Measurements from ENCODE around the gene IFI6. TPM values are rescaled to one million over a fixed set of nuclear protein-coding genes. Genes with fewer than 3 reads are reported as not detected.
"Not testable (repeated sequence)": the region's sequence is repeated elsewhere in the genome, so short reads cannot be mapped to it uniquely, and the experiment has no call there.

The IFI6 gene
- total RNA-seq, 2 experiments from 2014 or later: 76.4 TPM

DNA sequence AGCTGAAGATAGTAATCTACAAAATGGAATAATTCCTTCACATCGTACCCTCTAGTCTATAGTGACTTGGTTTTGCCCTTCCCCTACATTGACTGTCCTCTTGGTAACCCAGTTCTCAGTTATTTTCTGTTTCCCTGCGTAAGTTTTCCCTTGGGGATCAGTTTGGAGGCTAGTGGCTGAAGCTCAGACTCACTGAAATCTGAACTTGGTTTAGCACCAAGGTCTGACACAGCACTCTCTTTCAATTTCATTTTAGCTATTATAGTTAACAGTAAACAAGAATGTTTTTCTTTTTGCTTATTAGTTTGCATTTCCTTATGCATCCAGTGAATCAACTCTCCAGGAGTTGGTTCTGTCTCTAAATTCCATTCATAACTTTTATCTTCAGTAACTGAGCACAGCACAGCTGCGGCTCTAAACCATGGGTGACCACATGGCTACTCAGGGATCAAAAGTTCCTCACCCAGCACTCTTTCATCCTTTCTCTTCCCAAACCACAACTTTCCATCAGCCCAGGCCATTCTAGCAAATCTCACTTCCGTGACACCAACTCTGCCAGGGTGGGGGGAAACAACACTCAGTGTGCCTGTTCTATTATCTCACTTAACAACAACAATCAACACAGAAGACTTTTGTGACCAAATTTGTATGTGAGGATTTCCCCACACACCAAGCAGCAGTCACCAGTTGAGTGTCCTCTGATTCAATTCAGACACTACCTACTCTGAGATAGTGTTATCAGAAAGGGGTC, 17.6 kb upstream of the IFI6 start:
- peaks cover 3% of the 10 kb centered on the region for H3K36me3 Mint-ChIP-seq
- ChIA-PET CTCF (interaction anchor here (1.0 to 3.0 kb wide), 3 partner anchors 18 to 20 kb away, joined by 3 to 13 read pairs (median 6); partner anchors contain the start of gene IFI6), POLR2A (no interaction called here)
- H3K27me3 Mint-ChIP-seq: no peaks in the 10 kb centered on the region
- peak; percentile 40 for DNase-seq
- H3K9me3 Mint-ChIP-seq: peaks cover 4% of the 10 kb centered on the region
- intact Hi-C loops (cut with micrococcal nuclease): no loop called here
- H3K27ac Mint-ChIP-seq: peak overlapping the region; percentile 51
- peaks cover 16% of the 10 kb centered on the region for H3K4me1 Mint-ChIP-seq (ENCODE audit: low read depth)
- no peak overlapping the region for H3K4me3 Mint-ChIP-seq

GRCh38 chr1:27687906-27688305, 15.9 kb upstream of the IFI6 start:
- CTCF ChIA-PET: no interaction called here
- Mint-ChIP-seq H3K36me3 (peaks cover 3% of the 10 kb centered on the region), H3K4me1 (ENCODE audit: low read depth) (peaks cover 16% of the 10 kb centered on the region), H3K27me3 (no peaks in the 10 kb centered on the region), H3K27ac (no peak overlapping the region), H3K9me3 (peaks cover 5% of the 10 kb centered on the region), H3K4me3 (no peak overlapping the region)
- POLR2A ChIA-PET: no interaction called here
- intact Hi-C loops (cut with micrococcal nuclease): no loop called here
- no peak for DNase-seq

DNA sequence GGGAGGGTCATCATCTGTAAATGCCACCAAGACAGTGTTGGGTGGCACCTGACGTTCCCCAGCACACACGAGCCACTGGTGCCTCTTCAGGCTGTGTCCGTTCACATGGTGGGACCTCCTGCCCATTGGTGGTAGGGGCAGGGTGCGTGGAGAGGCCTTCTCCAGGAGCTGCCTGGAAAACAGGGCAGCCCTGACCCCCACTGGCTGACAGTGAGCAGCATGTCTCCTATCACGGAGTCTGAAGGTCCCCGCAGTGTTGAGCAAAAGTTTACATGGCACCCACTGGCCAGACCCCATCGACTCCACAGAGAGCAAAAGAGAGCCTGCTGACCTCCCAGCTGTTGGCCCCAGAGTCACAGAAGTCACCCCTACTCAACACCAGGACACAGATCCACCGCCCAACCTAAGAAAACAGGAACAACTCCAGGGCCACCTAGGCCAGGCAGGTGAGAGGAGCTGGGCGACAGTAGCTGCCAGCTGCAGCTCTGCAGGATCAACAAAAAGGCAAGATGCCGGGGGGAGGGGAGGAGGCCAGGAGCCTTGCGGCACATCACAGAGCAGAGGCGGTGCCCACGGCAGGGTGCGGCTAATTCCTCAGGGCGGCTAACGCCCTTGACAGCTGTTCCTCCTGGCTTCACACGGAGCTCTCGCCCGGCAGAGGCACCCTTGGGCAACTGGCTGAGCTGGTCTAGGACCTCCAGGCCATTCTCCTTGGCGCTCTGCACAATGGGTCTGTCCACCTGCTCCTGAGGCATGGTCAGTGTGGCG, 14.4 kb upstream of the IFI6 start:
- H3K36me3 Mint-ChIP-seq: peaks cover 6% of the 10 kb centered on the region
- intact Hi-C loops (cut with micrococcal nuclease): no loop called here
- peaks cover 13% of the 10 kb centered on the region for H3K9me3 Mint-ChIP-seq
- no peaks in the 10 kb centered on the region for H3K27me3 Mint-ChIP-seq
- H3K27ac Mint-ChIP-seq: no peak overlapping the region
- ChIA-PET POLR2A (interaction anchor here (1.2 kb wide), 1 partner anchor 39 kb away, joined by 3 read pairs; the partner anchor contains the start of gene FAM76A), CTCF (interaction anchor here (0.6 kb wide), 2 partner anchors 143 to 241 kb away, joined by 3 to 4 read pairs; no protein-coding TSS in a partner anchor)
- peaks cover 16% of the 10 kb centered on the region for H3K4me1 Mint-ChIP-seq (ENCODE audit: low read depth)
- DNase-seq: no peak
- no peak overlapping the region for H3K4me3 Mint-ChIP-seq

GRCh38 chr1:27684176-27684575, 12.2 kb upstream of the IFI6 start:
- Mint-ChIP-seq H3K4me1 (ENCODE audit: low read depth) (peaks cover 1% of the 10 kb centered on the region), H3K4me3 (no peak overlapping the region), H3K9me3 (peaks cover 31% of the 10 kb centered on the region), H3K27me3 (no peaks in the 10 kb centered on the region), H3K27ac (no peak overlapping the region), H3K36me3 (peaks cover 11% of the 10 kb centered on the region)
- intact Hi-C loops (cut with micrococcal nuclease): no loop called here
- no peak for DNase-seq
- ChIA-PET CTCF (no interaction called here), POLR2A (no interaction called here)

DNA sequence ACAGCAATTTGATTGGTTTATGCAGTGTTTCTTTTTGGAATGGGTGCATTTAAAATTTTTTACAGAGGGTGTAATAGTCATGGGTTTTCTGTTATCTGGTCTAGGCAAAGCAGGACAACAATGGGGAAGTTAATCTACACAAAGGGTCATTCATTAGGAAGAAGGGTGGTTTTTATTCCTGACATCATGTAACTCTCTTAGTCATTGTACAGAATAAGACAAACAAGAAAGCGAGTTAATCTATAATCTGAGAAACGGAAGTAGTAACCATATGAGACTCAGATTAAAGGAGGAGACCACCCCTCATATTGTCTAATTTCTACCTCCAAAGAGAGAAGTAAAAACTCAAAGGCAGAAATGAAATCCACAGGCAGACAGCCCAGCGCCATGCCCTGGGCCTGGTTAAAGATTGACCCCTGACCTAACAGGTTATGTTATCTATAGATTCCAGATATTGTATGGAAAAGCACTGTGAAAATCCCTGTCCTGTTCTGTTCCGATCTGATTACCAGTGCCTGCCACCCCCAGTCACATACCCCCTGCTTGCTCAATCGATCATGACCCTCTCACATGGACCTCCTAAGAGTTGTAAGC, 10.5 kb upstream of the IFI6 start:
- intact Hi-C loops (cut with micrococcal nuclease): no loop called here
- peaks cover 11% of the 10 kb centered on the region for H3K36me3 Mint-ChIP-seq
- no peak for DNase-seq
- H3K4me3 Mint-ChIP-seq: no peak overlapping the region
- POLR2A ChIA-PET: no interaction called here
- peaks cover 31% of the 10 kb centered on the region for H3K9me3 Mint-ChIP-seq
- H3K27me3 Mint-ChIP-seq: no peaks in the 10 kb centered on the region
- H3K4me1 Mint-ChIP-seq (ENCODE audit: low read depth): no peaks in the 10 kb centered on the region
- no peak overlapping the region for H3K27ac Mint-ChIP-seq
- CTCF ChIA-PET: interaction anchor here (1.5 kb wide), 1 partner anchor 13 kb away, joined by 3 read pairs; no protein-coding TSS in a partner anchor

- DNase-seq; H3K4me1 Mint-ChIP-seq (ENCODE audit: low read depth); CTCF ChIA-PET; H3K27ac Mint-ChIP-seq; intact Hi-C loops (cut with micrococcal nuclease); POLR2A ChIA-PET; H3K27me3 Mint-ChIP-seq; H3K4me3 Mint-ChIP-seq: not testable (repeated sequence)
- Mint-ChIP-seq H3K9me3 (peaks cover 31% of the 10 kb centered on the region), H3K36me3 (peaks cover 11% of the 10 kb centered on the region)
Measured at GRCh38 chr1:27681580-27681979, 9.6 kb upstream of the IFI6 start.

- not testable (repeated sequence) for DNase-seq
- CTCF ChIA-PET: interaction anchor here (1.4 kb wide), 1 partner anchor 11 kb away, joined by 7 read pairs; no protein-coding TSS in a partner anchor
- peaks cover 11% of the 10 kb centered on the region for H3K36me3 Mint-ChIP-seq
Measured at GRCh38 chr1:27680225-27680791, 8.3 kb upstream of the IFI6 start.

GRCh38 chr1:27678747-27679146, 6.8 kb upstream of the IFI6 start:
- POLR2A ChIA-PET: no interaction called here
- H3K27me3 Mint-ChIP-seq: no peaks in the 10 kb centered on the region
- intact Hi-C loops (cut with micrococcal nuclease): no loop called here
- peaks cover 11% of the 10 kb centered on the region for H3K36me3 Mint-ChIP-seq
- H3K27ac Mint-ChIP-seq: no peak overlapping the region
- no peak for DNase-seq
- no peaks in the 10 kb centered on the region for H3K4me1 Mint-ChIP-seq (ENCODE audit: low read depth)
- no peak overlapping the region for H3K4me3 Mint-ChIP-seq
- CTCF ChIA-PET: interaction anchor here (0.8 kb wide), 1 partner anchor 9 kb away, joined by 4 read pairs; no protein-coding TSS in a partner anchor
- peaks cover 31% of the 10 kb centered on the region for H3K9me3 Mint-ChIP-seq

More at GRCh38 chr1:27680225-27680791, 8.3 kb upstream of the IFI6 start:
- H3K27me3 Mint-ChIP-seq; H3K4me1 Mint-ChIP-seq (ENCODE audit: low read depth); intact Hi-C loops (cut with micrococcal nuclease); H3K4me3 Mint-ChIP-seq; POLR2A ChIA-PET; H3K27ac Mint-ChIP-seq: not testable (repeated sequence)
- peaks cover 31% of the 10 kb centered on the region for H3K9me3 Mint-ChIP-seq

DNA sequence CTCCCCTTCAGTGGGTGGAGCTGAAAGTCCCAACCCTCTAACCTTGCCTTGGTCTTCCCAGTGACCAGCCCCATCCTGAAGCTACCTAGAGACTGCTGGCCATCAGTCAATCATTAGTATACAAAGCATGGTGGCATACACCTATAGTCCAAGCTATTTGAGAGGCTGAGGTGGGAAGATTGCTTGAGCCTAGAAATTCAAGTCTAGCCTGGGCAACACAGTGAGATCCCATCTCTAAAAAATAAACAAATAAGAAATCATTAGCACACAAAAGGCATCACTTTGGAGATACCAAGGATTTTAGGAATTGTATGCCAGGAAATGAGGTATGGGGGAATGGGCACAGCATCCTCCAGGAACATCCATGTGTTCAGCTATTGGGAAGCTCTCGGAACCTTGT, 4.4 kb upstream of the IFI6 start:
- no peak overlapping the region for H3K4me3 Mint-ChIP-seq
- peaks cover 5% of the 10 kb centered on the region for H3K36me3 Mint-ChIP-seq
- H3K9me3 Mint-ChIP-seq: peaks cover 18% of the 10 kb centered on the region
- intact Hi-C loops (cut with micrococcal nuclease): no loop called here
- H3K27ac Mint-ChIP-seq: no peak overlapping the region
- CTCF ChIA-PET: interaction anchor here (1.0 kb wide), 1 partner anchor 376 kb away, joined by 3 read pairs; no protein-coding TSS in a partner anchor
- H3K4me1 Mint-ChIP-seq (ENCODE audit: low read depth): peaks cover 9% of the 10 kb centered on the region
- no peak for DNase-seq
- POLR2A ChIA-PET: no interaction called here
- no peaks in the 10 kb centered on the region for H3K27me3 Mint-ChIP-seq

DNA sequence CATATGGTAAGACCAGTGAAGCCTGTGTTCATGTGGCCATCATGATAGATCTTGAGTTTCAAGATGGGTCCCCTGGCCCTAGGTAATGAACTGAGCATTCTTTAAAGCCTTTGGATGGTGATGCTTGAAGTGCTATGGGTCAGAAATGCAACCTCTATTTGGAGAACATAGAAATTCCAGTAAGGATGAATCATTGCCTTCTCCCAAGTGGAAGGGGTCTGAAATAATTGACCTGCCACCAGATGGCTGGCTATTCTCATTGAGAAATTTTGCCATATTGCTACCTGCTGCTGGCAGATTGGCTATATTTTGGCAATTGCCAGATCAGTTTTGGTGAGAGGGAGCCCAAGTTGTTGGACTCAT, 739 bp upstream of the IFI6 start:
- H3K36me3 Mint-ChIP-seq: no peaks in the 10 kb centered on the region

DNA sequence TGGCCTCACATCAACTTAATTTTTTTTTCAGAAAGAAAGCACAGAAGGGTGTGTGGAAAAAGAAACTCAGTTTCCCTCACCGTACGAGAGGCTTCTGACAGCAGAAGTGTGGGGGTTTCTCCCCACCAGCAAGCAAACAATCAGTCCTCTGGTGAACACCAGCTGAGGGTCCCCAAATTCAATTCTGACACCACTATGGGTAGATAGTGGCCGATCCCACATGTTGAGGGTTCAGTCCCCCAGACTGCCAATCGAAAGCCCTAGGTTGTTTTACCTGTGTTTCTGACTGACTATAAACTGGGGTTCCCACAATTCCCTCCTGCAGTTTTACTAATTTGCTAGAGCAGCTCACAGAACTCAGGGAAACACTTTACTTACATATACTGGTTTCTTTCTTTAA, 2.1 kb downstream of the IFI6 start:
- ChIA-PET CTCF (interaction anchor here (0.6 to 4.5 kb wide), 63 partner anchors 8 to 1207 kb away, joined by 3 to 55 read pairs (median 4); partner anchors contain the start of genes AHDC1, FAM76A, PPP1R8 and STX12), POLR2A (interaction anchor here (0.8 kb wide), 1 partner anchor 161 kb away, joined by 5 read pairs; the partner anchor contains the start of gene PPP1R8)
- Mint-ChIP-seq H3K36me3 (no peaks in the 10 kb centered on the region), H3K4me3 (peak overlapping the region; percentile 74), H3K27ac (no peak overlapping the region), H3K4me1 (ENCODE audit: low read depth) (peaks cover 29% of the 10 kb centered on the region), H3K27me3 (no peaks in the 10 kb centered on the region), H3K9me3 (no peaks in the 10 kb centered on the region)
- DNase-seq: no peak
- intact Hi-C loops (cut with micrococcal nuclease): loop anchor here (1.0 to 5.0 kb wide), 2 partner anchors 102 to 162 kb away; partner anchors contain the start of gene STX12

More for the DNA sequence above, 739 bp upstream of the IFI6 start:
- intact Hi-C loops (cut with micrococcal nuclease): loop anchor here (2.0 to 5.0 kb wide), 3 partner anchors 52 to 350 kb away; partner anchors contain the start of genes FAM76A, STX12 and TMEM222
- no peaks in the 10 kb centered on the region for H3K9me3 Mint-ChIP-seq
- POLR2A ChIA-PET: interaction anchor here (1.0 to 1.4 kb wide), 3 partner anchors 53 to 160 kb away, joined by 4 to 10 read pairs (median 5); partner anchors contain the start of genes FAM76A and STX12
- no peak for DNase-seq
- H3K4me3 Mint-ChIP-seq: peak overlapping the region; percentile 91
- H3K27ac Mint-ChIP-seq: peak overlapping the region; percentile 84
- H3K27me3 Mint-ChIP-seq: no peaks in the 10 kb centered on the region
- CTCF ChIA-PET: interaction anchor here (0.9 to 4.5 kb wide), 8 partner anchors 10 to 376 kb away, joined by 3 to 55 read pairs (median 6); partner anchors contain the start of genes AHDC1, FAM76A and STX12
- peaks cover 29% of the 10 kb centered on the region for H3K4me1 Mint-ChIP-seq (ENCODE audit: low read depth)
